DOHH2 (cell line): Measurements from ENCODE around the gene FXYD6.

Experiments
- EZH2phosphoT487 ChIP-seq: fragments of 200-600 bp; sonication (generic); IDR thresholded peaks from 2 replicates; pipeline ENCODE4 v1.6.1; 2017; ENCODE audit warnings: borderline replicate concordance, mild to moderate bottlenecking, antibody characterized with exemption, low read length, moderate library complexity, mixed read lengths
- TF ChIP-seq, protein P1 (sequence below): fragments of 200-600 bp; sonication (generic); IDR thresholded peaks from one replicate; pipeline ENCODE4 v1.5.1; 2014; ENCODE audit warnings: antibody characterized with exemption, mild to moderate bottlenecking, low read depth, low read length; ENCODE audit not compliant: poor library complexity, severe bottlenecking

DNA sequence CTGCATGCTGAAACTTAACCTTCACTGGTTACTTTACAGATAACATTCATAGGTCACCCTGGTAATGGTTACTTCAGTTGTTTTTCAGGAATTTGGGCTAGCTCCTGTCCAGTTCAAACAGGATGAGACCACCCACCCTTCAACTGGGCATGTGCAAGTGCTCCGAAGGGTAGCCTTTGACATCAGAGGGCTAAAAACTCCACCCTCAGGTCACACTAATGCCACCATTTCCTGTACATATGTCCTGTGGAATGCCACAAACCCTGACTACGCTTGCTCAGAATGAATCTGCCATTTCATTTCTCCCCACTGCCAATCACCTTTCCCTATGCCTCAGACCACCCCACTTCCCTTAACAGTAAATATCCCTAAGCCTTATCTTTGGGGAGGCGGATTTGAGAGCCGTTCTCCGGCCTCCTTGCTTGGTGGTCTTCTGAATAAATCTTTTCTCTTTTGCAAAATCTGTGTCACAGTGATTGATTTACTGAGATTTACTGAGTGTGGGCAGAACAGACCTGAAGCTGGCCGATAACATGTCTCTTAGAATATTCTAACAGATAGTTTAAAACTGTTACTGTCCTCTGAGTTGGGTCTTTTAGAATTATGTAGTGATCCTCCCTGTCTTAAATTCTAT is 26.6 kb downstream of the FXYD6 start:
- TF ChIP-seq, protein P1, sequence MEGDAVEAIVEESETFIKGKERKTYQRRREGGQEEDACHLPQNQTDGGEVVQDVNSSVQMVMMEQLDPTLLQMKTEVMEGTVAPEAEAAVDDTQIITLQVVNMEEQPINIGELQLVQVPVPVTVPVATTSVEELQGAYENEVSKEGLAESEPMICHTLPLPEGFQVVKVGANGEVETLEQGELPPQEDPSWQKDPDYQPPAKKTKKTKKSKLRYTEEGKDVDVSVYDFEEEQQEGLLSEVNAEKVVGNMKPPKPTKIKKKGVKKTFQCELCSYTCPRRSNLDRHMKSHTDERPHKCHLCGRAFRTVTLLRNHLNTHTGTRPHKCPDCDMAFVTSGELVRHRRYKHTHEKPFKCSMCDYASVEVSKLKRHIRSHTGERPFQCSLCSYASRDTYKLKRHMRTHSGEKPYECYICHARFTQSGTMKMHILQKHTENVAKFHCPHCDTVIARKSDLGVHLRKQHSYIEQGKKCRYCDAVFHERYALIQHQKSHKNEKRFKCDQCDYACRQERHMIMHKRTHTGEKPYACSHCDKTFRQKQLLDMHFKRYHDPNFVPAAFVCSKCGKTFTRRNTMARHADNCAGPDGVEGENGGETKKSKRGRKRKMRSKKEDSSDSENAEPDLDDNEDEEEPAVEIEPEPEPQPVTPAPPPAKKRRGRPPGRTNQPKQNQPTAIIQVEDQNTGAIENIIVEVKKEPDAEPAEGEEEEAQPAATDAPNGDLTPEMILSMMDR = no peak
- TF ChIP-seq EZH2phosphoT487 = no peak
